Ectodermal cell (in vitro differentiated cells): ENCODE results near the gene SUSD6.
A peak's percentile ranks its signal among the peaks of the same experiment; 100 is the strongest.

Experiments
- H3K27ac ChIP-seq: 2 replicates; pipeline ENCODE4 v1.7.0; 2013; ENCODE audit warnings: mild to moderate bottlenecking, low read depth, low read length; ENCODE audit not compliant: insufficient read depth, poor library complexity, severe bottlenecking
- H3K27me3 ChIP-seq: 2 replicates; pipeline ENCODE4 v1.7.0; 2013; ENCODE audit warnings: mild to moderate bottlenecking, low read length; ENCODE audit not compliant: insufficient read depth, control insufficient read depth, poor library complexity, severe bottlenecking
- H3K36me3 ChIP-seq: one replicate; pipeline ENCODE4 v1.7.0; 2013; ENCODE audit warnings: low read length; ENCODE audit not compliant: control insufficient read depth, insufficient read depth
- H3K4me1 ChIP-seq: one replicate; pipeline ENCODE4 v1.7.0; 2013; ENCODE audit warnings: low read length; ENCODE audit not compliant: control insufficient read depth, insufficient read depth
- H3K4me3 ChIP-seq: 2 replicates; pipeline ENCODE4 v1.7.0; 2013; ENCODE audit warnings: low read depth, low read length, control low read depth; ENCODE audit not compliant: insufficient read depth
- H3K9me3 ChIP-seq: 2 replicates; pipeline ENCODE4 v1.7.0; 2013; ENCODE audit warnings: mild to moderate bottlenecking, low read length, moderate library complexity; ENCODE audit not compliant: control insufficient read depth
- WGBS, 2 experiments: methylation state at CpG; one replicate each; pipeline ENCODE4 v1.1.7; 2013; ENCODE audit warnings: missing lambda C conversion rate in 2 of 2; 5-methylcytosine and 5-hydroxymethylcytosine counted together

The SUSD6 gene

DNA sequence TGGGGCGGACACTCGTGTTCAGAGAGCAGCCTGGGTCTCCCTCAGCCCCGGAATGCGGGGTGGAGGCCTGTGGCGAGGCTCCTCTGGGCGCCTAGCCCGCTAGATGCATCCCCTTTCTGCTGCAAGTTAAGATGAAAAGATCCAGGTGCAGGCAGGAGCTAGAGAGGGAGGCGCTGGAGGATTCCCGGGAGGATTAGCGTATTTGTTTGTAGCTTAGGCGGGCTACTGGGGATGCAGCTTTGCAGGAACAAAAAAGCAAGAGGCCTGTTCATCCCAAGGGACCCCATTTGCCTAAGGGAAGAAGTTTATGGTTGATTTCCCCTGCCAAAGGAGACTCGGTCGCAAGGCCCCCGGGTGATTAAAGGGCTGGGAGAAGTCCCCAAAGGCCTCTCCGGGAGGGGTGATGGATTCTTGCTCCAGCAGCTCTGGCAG is 37.5 kb upstream of the SUSD6 start:
- WGBS, 2 experiments = 6 to 7% methylated on average over 15 of the region's 15 CpGs
- Histone ChIP-seq H3K27ac (peak overlapping the region; percentile 95), H3K9me3 (no peaks in the 10 kb centered on the region), H3K36me3 (peaks cover 12% of the 10 kb centered on the region), H3K4me3 (peak overlapping the region; percentile 54), H3K27me3 (peaks cover 39% of the 10 kb centered on the region), H3K4me1 (peaks cover 5% of the 10 kb centered on the region)

DNA sequence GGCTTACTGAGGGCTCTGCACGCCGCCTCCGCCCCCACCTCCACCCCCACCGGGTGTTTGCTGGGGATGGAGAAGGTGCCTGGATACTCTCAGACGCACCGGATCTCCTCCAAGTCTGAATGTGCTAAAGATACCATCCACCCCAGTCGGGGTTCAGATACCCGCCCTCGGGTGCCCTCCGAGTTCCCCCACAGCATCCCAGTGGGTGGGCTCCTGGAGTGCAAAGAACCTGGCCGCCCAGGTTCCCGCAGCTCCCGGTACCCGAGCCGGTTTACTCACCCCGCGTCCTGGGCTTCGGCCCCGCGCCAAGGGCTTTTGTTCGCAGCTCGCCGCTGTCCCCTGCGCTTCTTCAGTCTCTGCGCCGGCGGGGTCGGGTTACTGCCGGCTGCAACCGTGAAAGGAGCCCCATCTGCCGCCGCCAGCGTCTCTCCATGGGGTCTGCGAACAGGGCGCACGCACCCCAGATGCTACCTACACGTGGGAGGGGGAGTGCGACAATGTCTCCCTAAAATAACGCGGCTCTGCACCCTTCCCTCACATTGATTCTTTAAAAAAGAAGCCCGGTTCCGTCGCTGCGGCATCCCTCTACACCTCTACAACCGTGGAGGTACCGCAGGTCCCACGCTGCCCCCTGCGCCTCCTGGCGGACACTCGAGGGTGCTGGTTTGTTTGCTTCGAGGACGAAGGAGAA is 37.0 kb upstream of the SUSD6 start, which contains the start of gene CCDC177:
CCDC177 (minus strand) TSS at position 609 of the 691 bp plus-strand sequence. CDS start 1,249 bp downstream, outside the sequence.
- peaks cover 12% of the 10 kb centered on the region for H3K36me3 ChIP-seq
- no peaks in the 10 kb centered on the region for H3K9me3 ChIP-seq
- H3K27me3 ChIP-seq = peaks cover 39% of the 10 kb centered on the region
- 0 to 1% methylated on average over 48 to 50 of the region's 52 CpGs for WGBS, 2 experiments
- H3K4me3 ChIP-seq = peak within 1 kb of the TSS; percentile 54
- peak within 1 kb of the TSS; percentile 95 for H3K27ac ChIP-seq
- H3K4me1 ChIP-seq = peaks cover 5% of the 10 kb centered on the region

DNA sequence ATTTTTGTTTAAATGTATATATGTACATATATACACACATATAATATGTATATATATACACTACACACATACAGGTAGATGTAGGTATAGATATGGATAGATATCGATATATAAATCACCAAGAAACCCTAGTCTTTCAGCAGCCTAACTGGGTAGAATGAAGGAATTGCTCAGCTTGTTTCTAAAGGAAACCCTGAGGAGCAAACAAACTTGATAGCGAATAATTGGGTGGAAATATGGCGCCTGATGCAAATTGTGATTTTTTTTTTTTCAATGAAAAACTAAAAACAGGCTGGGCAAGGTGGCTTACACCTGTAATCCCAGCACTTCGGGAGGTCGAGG is 36.5 kb upstream of the SUSD6 start:
- no peak overlapping the region for H3K27ac ChIP-seq
- peaks cover 39% of the 10 kb centered on the region for H3K27me3 ChIP-seq
- WGBS, 2 experiments = 52 to 64% methylated on average over 4 to 5 of the region's 5 CpGs
- peak overlapping the region; percentile 54 for H3K4me3 ChIP-seq
- H3K4me1 ChIP-seq = peaks cover 7% of the 10 kb centered on the region
- peaks cover 12% of the 10 kb centered on the region for H3K36me3 ChIP-seq
- no peaks in the 10 kb centered on the region for H3K9me3 ChIP-seq

DNA sequence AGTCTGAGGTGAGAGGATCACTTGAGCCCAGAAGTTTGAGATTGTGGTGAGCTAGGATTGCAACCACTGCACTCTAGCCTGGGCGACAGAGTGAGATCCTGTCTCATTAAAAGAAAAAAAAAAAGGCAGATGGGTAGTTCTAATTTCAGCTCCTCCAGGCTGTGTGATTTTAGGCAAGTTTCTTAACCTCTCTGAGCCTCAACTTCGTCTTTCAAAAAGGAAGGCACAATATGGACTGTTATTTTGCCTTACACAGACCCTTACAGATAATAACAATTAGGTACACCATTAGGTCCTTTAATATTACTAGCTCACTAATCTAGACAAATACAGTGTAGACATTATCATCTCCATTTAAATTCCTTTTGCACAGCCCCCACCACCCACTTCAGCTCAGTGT is 31.9 kb upstream of the SUSD6 start:
- WGBS, 2 experiments = 86 to 94% methylated on average over 2 of the region's 2 CpGs
- Histone ChIP-seq H3K4me1 (peaks cover 3% of the 10 kb centered on the region), H3K27me3 (no peaks in the 10 kb centered on the region), H3K36me3 (no peaks in the 10 kb centered on the region), H3K4me3 (no peak overlapping the region), H3K27ac (no peak overlapping the region), H3K9me3 (no peaks in the 10 kb centered on the region)

DNA sequence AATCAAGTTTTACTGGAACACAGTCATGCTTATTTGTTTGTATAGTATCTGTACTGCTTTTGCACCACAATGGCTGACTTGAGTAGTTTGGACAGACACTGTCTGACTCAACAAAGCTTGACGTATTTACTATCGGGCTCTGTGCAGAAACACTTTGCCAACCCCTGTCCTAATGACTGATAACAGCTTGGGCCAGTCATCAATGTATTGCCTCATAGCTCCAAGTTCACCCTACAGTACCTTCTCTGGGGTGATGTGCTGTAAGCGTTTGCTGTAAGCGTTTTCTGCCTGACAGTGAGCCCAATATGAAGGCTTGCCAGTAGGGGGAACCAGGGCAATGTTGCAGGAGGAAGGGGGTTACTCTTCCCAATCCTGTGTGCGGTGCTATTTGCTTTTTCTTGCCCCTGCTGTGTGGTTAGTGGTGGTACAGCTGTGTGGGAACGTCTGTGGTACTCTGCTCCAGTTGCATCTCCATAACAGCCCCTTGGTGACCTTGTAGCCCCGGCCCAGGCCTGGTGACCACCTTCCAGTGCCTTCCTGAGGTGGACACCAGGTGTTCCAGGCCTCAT is 31.3 kb upstream of the SUSD6 start:
- Histone ChIP-seq H3K36me3 (no peaks in the 10 kb centered on the region), H3K27me3 (no peaks in the 10 kb centered on the region), H3K27ac (no peak overlapping the region), H3K4me1 (peaks cover 3% of the 10 kb centered on the region), H3K4me3 (no peak overlapping the region), H3K9me3 (no peaks in the 10 kb centered on the region)
- 33 to 41% methylated on average over 7 of the region's 7 CpGs for WGBS, 2 experiments

DNA sequence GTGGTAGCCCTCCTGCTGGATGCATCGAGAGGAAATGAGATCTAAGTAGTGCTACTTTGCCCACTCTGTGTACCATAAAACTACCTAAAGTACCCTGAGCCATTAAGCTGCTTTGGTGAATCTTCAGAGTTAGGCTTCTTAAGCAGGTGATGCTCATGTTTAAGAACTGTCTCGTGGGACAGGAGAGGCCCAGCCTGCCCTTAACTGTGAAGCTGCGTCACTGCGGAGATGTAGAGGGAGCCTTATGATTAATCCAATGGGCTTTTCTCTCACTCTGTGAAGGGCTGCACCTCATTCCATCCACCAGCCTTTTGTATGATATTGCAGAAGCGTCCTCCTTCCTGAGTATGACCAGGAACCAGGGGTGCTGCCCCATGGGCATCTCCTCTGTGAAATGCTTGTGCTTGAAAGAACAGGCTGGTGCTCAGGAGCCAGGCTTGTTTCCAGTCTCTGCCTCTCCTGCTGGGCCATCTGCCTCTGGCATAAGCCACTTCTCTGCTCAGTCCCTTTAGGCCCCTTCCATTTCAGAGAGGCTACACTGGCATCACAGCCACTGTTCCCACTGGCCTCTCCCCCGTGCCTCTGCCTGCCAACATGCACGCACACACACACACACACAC is 30.0 kb upstream of the SUSD6 start:
- no peaks in the 10 kb centered on the region for H3K9me3 ChIP-seq
- no peaks in the 10 kb centered on the region for H3K27me3 ChIP-seq
- no peaks in the 10 kb centered on the region for H3K36me3 ChIP-seq
- H3K4me3 ChIP-seq = no peak overlapping the region
- peaks cover 3% of the 10 kb centered on the region for H3K4me1 ChIP-seq
- no peak overlapping the region for H3K27ac ChIP-seq
- WGBS, 2 experiments = 90 to 95% methylated on average over 7 of the region's 7 CpGs

DNA sequence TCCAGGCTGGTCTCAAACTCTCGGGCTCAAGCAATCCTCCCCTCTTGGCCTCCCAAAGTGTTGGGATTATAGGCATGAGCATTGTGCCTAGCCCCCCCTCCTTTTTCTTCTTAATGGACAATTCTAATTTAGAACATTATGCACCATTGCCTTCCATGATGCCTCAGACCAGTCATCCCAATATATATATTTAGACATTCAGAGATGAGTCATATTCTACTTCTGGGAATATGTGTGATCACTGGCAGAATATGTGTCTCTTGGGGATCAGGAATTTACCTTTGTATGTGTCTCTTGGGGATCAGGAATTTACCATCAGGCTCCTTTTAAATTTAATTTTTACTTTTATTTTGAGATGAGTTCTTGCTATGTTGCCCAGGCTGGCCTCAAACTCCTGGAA is 29.2 kb upstream of the SUSD6 start:
- H3K27me3 ChIP-seq = no peaks in the 10 kb centered on the region
- H3K27ac ChIP-seq = no peak overlapping the region
- 90 to 100% methylated on average over 1 of the region's 1 CpG for WGBS, 2 experiments
- no peak overlapping the region for H3K4me3 ChIP-seq
- H3K4me1 ChIP-seq = peaks cover 3% of the 10 kb centered on the region
- H3K36me3 ChIP-seq = no peaks in the 10 kb centered on the region
- no peaks in the 10 kb centered on the region for H3K9me3 ChIP-seq

DNA sequence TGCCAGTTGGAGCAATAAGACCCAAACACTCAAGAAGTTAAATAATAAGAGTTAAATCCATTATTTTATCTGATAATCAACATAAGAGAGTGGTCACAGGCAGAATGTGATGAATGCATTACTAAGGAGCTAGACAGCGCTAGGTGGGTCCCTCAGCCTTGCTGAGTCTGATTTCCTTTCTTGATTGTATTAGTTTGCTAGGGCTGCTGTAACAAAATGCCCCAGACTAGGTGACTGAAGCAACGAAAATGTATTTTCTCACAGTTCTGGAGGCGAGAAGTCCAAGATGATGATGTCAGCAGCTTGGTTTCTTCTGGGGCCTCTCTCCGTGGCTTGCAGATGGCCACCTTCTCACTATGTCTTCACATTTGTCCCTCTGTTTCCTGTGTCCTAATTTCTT is 28.6 kb upstream of the SUSD6 start:
- peaks cover 3% of the 10 kb centered on the region for H3K4me1 ChIP-seq
- H3K27ac ChIP-seq = no peak overlapping the region
- H3K27me3 ChIP-seq = no peaks in the 10 kb centered on the region
- H3K36me3 ChIP-seq = no peaks in the 10 kb centered on the region
- WGBS, 2 experiments = 89% methylated on average over 4 of the region's 4 CpGs
- no peaks in the 10 kb centered on the region for H3K9me3 ChIP-seq
- no peak overlapping the region for H3K4me3 ChIP-seq

DNA sequence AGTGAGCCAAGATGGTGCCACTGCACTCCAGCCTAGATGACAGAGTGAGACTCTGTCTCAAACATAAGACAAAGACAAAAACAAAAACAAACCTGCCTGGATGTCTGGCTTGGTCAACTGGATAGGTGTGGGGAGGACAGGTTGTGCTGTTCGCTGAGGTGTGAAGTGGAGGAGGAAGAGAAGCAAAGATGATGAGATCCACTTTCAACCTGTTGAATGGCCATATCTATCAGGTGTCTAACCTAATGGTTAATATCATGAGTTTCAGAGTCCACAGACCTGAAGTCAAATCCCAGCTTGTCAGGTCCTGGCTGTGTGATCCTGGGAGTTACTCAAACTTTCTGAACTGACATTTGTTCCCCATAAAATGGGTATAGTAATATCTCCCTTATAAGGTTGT is 27.0 kb upstream of the SUSD6 start:
- WGBS, 2 experiments = 91 to 100% methylated on average over 1 of the region's 1 CpG
- Histone ChIP-seq H3K4me1 (peaks cover 3% of the 10 kb centered on the region), H3K27me3 (no peaks in the 10 kb centered on the region), H3K27ac (no peak overlapping the region), H3K4me3 (no peak overlapping the region), H3K9me3 (no peaks in the 10 kb centered on the region), H3K36me3 (no peaks in the 10 kb centered on the region)

DNA sequence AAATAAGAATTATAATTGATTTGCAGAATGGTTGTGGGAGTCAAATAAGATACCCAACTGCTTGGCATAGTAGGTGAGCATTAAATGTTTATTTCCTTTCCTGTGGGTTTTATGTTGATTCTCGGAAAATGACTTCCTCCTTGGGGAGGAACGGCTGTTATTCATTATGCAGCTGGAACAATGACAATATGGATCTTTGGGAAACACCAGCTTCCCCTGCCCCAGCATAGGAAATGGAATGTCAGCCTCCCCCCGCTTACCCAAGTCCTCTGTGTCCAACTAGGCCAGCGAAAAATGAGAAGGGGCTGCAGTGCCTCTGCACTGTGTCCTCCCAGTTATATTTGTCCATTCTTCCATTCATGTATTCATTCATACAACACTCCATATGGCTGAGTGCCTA is 25.0 kb upstream of the SUSD6 start:
- Histone ChIP-seq H3K27me3 (no peaks in the 10 kb centered on the region), H3K36me3 (no peaks in the 10 kb centered on the region), H3K4me1 (no peaks in the 10 kb centered on the region), H3K9me3 (no peaks in the 10 kb centered on the region), H3K27ac (no peak overlapping the region), H3K4me3 (no peak overlapping the region)
- 92 to 93% methylated on average over 4 of the region's 4 CpGs for WGBS, 2 experiments
